Mesenchymal stem cell (in vitro differentiated cells and primary cell): ENCODE measurements around the gene GCK.

Source experiments
- DNase-seq: peaks from one replicate; pipeline ENCODE4 v3.0.0-alpha.2; 2013
- H2AFZ ChIP-seq: one replicate; pipeline ENCODE4 v1.6.1; 2013; ENCODE audit warnings: low read depth, mild to moderate bottlenecking, control low read depth, inconsistent platforms, low read length, moderate library complexity
- H2AK5ac ChIP-seq: 2 replicates; pipeline ENCODE4 v1.6.1; 2013; ENCODE audit warnings: low read length, moderate library complexity, mild to moderate bottlenecking, inconsistent platforms; ENCODE audit not compliant: severe bottlenecking
- H2BK120ac ChIP-seq: one replicate; pipeline ENCODE4 v1.6.1; 2013; ENCODE audit warnings: low read depth, mild to moderate bottlenecking, inconsistent platforms, low read length, moderate library complexity
- H2BK12ac ChIP-seq, 2 experiments: one replicate each; pipeline ENCODE4 v1.6.1; 2013; ENCODE audit warnings: inconsistent platforms in 2 of 2, low read length in 2 of 2, mild to moderate bottlenecking in 2 of 2, moderate library complexity in 2 of 2, control low read depth in 1 of 2
- H2BK15ac ChIP-seq: one replicate; pipeline ENCODE4 v1.6.1; 2013; ENCODE audit warnings: mild to moderate bottlenecking, low read depth, inconsistent platforms; ENCODE audit not compliant: poor library complexity, severe bottlenecking
- H2BK5ac ChIP-seq: 2 replicates; pipeline ENCODE4 v1.6.1; 2013; ENCODE audit warnings: low read depth, mild to moderate bottlenecking, low read length, control low read depth, inconsistent platforms; ENCODE audit not compliant: poor library complexity, severe bottlenecking
- H3K14ac ChIP-seq, 2 experiments: one replicate each; pipeline ENCODE4 v1.6.1; 2013; ENCODE audit warnings: inconsistent platforms in 2 of 2, low read length in 2 of 2, control low read depth in 1 of 2, mild to moderate bottlenecking in 1 of 2, moderate library complexity in 1 of 2
- H3K18ac ChIP-seq, 2 experiments: one replicate each; pipeline ENCODE4 v1.6.1; 2013; ENCODE audit warnings: inconsistent platforms in 2 of 2, low read length in 2 of 2, control low read depth in 1 of 2, low read depth in 1 of 2, mild to moderate bottlenecking in 1 of 2
- H3K23ac ChIP-seq, 2 experiments: one replicate each; pipeline ENCODE4 v1.6.1; 2013; ENCODE audit warnings: inconsistent platforms in 2 of 2, low read length in 2 of 2, mild to moderate bottlenecking in 2 of 2, moderate library complexity in 2 of 2, control low read depth in 1 of 2
- H3K27ac ChIP-seq: 2 replicates; pipeline ENCODE4 v1.5.1; 2013; ENCODE audit warnings: mild to moderate bottlenecking, moderate library complexity, low read length, control low read depth, inconsistent platforms; ENCODE audit not compliant: poor library complexity, severe bottlenecking
- H3K27me3 ChIP-seq, 2 experiments: 2 replicates each; pipeline versions ENCODE4 v1.6.1 to v1.7.0; 2013; ENCODE audit warnings: low read length in 2 of 2, mild to moderate bottlenecking in 2 of 2, moderate library complexity in 2 of 2, control low read depth in 1 of 2, inconsistent platforms in 1 of 2; ENCODE audit not compliant: control insufficient read depth in 1 of 2, insufficient read depth in 1 of 2
- H3K36me3 ChIP-seq, 2 experiments: 2 replicates each; pipeline versions ENCODE4 v1.6.1 to v1.7.0; 2013; ENCODE audit warnings: low read length in 2 of 2, control low read depth in 1 of 2, inconsistent platforms in 1 of 2, low read depth in 1 of 2, mild to moderate bottlenecking in 1 of 2; ENCODE audit not compliant: insufficient read depth in 2 of 2, control insufficient read depth in 1 of 2
- H3K4ac ChIP-seq, 2 experiments: one replicate each; pipeline ENCODE4 v1.6.1; 2013; ENCODE audit warnings: inconsistent platforms in 2 of 2, low read length in 2 of 2, mild to moderate bottlenecking in 2 of 2, moderate library complexity in 2 of 2, control low read depth in 1 of 2, low read depth in 1 of 2
- H3K4me1 ChIP-seq: 2 replicates; pipeline ENCODE4 v1.6.1; 2013; ENCODE audit warnings: low read depth, low read length, control low read depth; ENCODE audit not compliant: control insufficient read depth, insufficient read depth
- H3K4me2 ChIP-seq: 2 replicates; pipeline ENCODE4 v1.6.1; 2013; ENCODE audit warnings: low read length, mild to moderate bottlenecking, inconsistent platforms; ENCODE audit not compliant: poor library complexity, severe bottlenecking
- H3K4me3 ChIP-seq, 2 experiments: 2 replicates each; pipeline versions ENCODE4 v1.5.1 to v1.7.0; 2013; ENCODE audit warnings: low read length in 2 of 2, mild to moderate bottlenecking in 2 of 2, control low read depth in 1 of 2, low read depth in 1 of 2; ENCODE audit not compliant: insufficient read depth in 1 of 2
- H3K79me1 ChIP-seq: replicated peaks from 2 replicates; pipeline ENCODE4 v1.6.1; 2013; ENCODE audit warnings: mild to moderate bottlenecking, control low read depth, low read length, inconsistent platforms; ENCODE audit not compliant: poor library complexity, severe bottlenecking
- H3K9ac ChIP-seq: 2 replicates; pipeline ENCODE4 v1.7.0; 2013; ENCODE audit warnings: mild to moderate bottlenecking, low read length, moderate library complexity
- H3K9me3 ChIP-seq: 2 replicates; pipeline ENCODE4 v1.7.0; 2013; ENCODE audit warnings: mild to moderate bottlenecking, low read length; ENCODE audit not compliant: control insufficient read depth
- H4K8ac ChIP-seq: one replicate; pipeline ENCODE4 v1.6.1; 2013; ENCODE audit warnings: inconsistent platforms, mild to moderate bottlenecking, low read length, moderate library complexity
- H4K91ac ChIP-seq: one replicate; pipeline ENCODE4 v1.6.1; 2013; ENCODE audit warnings: mild to moderate bottlenecking, low read length, inconsistent platforms
- WGBS: methylation state at CpG from one replicate; pipeline ENCODE4 v1.1.7; 2013; ENCODE audit warnings: mixed read lengths; 5-methylcytosine and 5-hydroxymethylcytosine counted together

GCK gene

GRCh38 chr7:44107961-44108767, 81.1 kb downstream of the GCK start:
- Histone ChIP-seq H4K91ac (no peak overlapping the region), H3K27me3 (no peaks in the 10 kb centered on the region), H2BK5ac (no peak overlapping the region), H3K4me1 (peaks cover 62% of the 10 kb centered on the region), H2BK15ac (no peak overlapping the region), H3K18ac (no peak overlapping the region), H2BK120ac (no peak overlapping the region), H3K4me3 (no peak overlapping the region), H3K14ac (no peak overlapping the region), H2AK5ac (no peak overlapping the region), H3K9ac (no peak overlapping the region), H3K79me1 (peaks cover 18% of the 10 kb centered on the region), H3K4me2 (no peak overlapping the region), H3K36me3 (peaks cover 66 to 73% of the 10 kb centered on the region in 2 experiments), H2BK12ac (no peak overlapping the region), H3K4ac (no peak overlapping the region), H2AFZ (no peak overlapping the region), H3K9me3 (no peaks in the 10 kb centered on the region), H3K23ac (no peak overlapping the region), H4K8ac (no peak overlapping the region), H3K27ac (no peak overlapping the region)
- WGBS: 96% methylated on average over 18 of the region's 21 CpGs
- no peak for DNase-seq

- H4K91ac ChIP-seq: no peak overlapping the region
- H2BK15ac ChIP-seq: no peak overlapping the region
- peak overlapping the region; percentile 79 for H3K4me2 ChIP-seq
- H3K4ac ChIP-seq: no peak overlapping the region
- H2BK5ac ChIP-seq: no peak overlapping the region
- peak overlapping the region in 1 of 2 experiments; percentile 13 for H3K4me3 ChIP-seq
- no peak overlapping the region for H3K27ac ChIP-seq
- H3K36me3 ChIP-seq: peaks cover 58 to 64% of the 10 kb centered on the region in 2 experiments
- no peak overlapping the region for H2BK120ac ChIP-seq
- peak overlapping the region; percentile 38 for H3K9ac ChIP-seq
- no peak overlapping the region for H2AFZ ChIP-seq
- peaks cover 16% of the 10 kb centered on the region for H3K79me1 ChIP-seq
- no peaks in the 10 kb centered on the region for H3K9me3 ChIP-seq
- no peak overlapping the region for H2BK12ac ChIP-seq
- H4K8ac ChIP-seq: no peak overlapping the region
- WGBS: 99% methylated on average over 18 of the region's 18 CpGs
- H2AK5ac ChIP-seq: no peak overlapping the region
- no peaks in the 10 kb centered on the region for H3K27me3 ChIP-seq
- H3K23ac ChIP-seq: no peak overlapping the region
- H3K18ac ChIP-seq: no peak overlapping the region
- H3K4me1 ChIP-seq: peaks cover 64% of the 10 kb centered on the region
- no peak for DNase-seq
- no peak overlapping the region for H3K14ac ChIP-seq
Measured at GRCh38 chr7:44107116-44107960, 81.9 kb downstream of the GCK start.

- H2AFZ ChIP-seq: no peak overlapping the region
Measured at GRCh38 chr7:44106311-44107065, 82.8 kb downstream of the GCK start.

More at GRCh38 chr7:44106311-44107065, 82.8 kb downstream of the GCK start:
- Histone ChIP-seq H3K4me3 (peak overlapping the region in 1 of 2 experiments; percentile 91), H3K27me3 (no peaks in the 10 kb centered on the region), H3K23ac (no peak overlapping the region), H2AK5ac (no peak overlapping the region), H4K91ac (no peak overlapping the region), H4K8ac (no peak overlapping the region), H2BK120ac (peak overlapping the region; percentile 7), H3K14ac (no peak overlapping the region), H3K36me3 (peaks cover 49 to 56% of the 10 kb centered on the region in 2 experiments), H3K79me1 (peaks cover 12% of the 10 kb centered on the region), H3K27ac (no peak overlapping the region), H3K9ac (peak overlapping the region; percentile 88), H3K18ac (no peak overlapping the region), H3K9me3 (no peaks in the 10 kb centered on the region), H2BK5ac (no peak overlapping the region), H2BK12ac (no peak overlapping the region), H3K4me1 (peaks cover 68% of the 10 kb centered on the region), H3K4me2 (peak overlapping the region; percentile 79), H3K4ac (no peak overlapping the region), H2BK15ac (peak overlapping the region; percentile 8)
- 98% methylated on average over 6 of the region's 10 CpGs for WGBS
- DNase-seq: no peak
